Central memory CD8-positive, alpha-beta T cell (primary cell): ENCODE results near the gene PRDM16.

Experiments used
- ATAC-seq: fragments of 150-1000 bp; cut with Tn5 transposase; replicated peaks from 2 replicates; pipeline ENCODE4 v1.10.0; 2022; ENCODE audit warnings: mild to moderate bottlenecking, moderate FRiP score, moderate number of reproducible peaks; ENCODE audit not compliant: poor library complexity, severe bottlenecking; ENCODE audit errors: extremely low read depth
- DNase-seq, 2 donors: peaks; one replicate each; pipeline ENCODE4 v3.0.0; 2021; ENCODE audit warnings: low spot score in 2 of 2
- H3K27ac Mint-ChIP-seq: one replicate; pipeline ENCODE4 v1.8.0; 2022; ENCODE audit warnings: low read depth, mild to moderate bottlenecking, moderate library complexity, mixed read lengths
- H3K27me3 Mint-ChIP-seq: one replicate; pipeline ENCODE4 v1.8.0; 2022; ENCODE audit warnings: mixed read lengths
- H3K36me3 Mint-ChIP-seq: one replicate; pipeline ENCODE4 v1.8.0; 2022; ENCODE audit warnings: mild to moderate bottlenecking, moderate library complexity, mixed read lengths; ENCODE audit not compliant: insufficient read depth
- H3K4me1 Mint-ChIP-seq: one replicate; pipeline ENCODE4 v1.8.0; 2022; ENCODE audit warnings: mixed read lengths
- H3K4me3 Mint-ChIP-seq: one replicate; pipeline ENCODE4 v1.8.0; 2022; ENCODE audit warnings: mild to moderate bottlenecking, moderate library complexity, mixed read lengths
- H3K9me3 Mint-ChIP-seq: one replicate; pipeline ENCODE4 v1.8.0; 2022; ENCODE audit warnings: mixed read lengths

Gene PRDM16

DNA sequence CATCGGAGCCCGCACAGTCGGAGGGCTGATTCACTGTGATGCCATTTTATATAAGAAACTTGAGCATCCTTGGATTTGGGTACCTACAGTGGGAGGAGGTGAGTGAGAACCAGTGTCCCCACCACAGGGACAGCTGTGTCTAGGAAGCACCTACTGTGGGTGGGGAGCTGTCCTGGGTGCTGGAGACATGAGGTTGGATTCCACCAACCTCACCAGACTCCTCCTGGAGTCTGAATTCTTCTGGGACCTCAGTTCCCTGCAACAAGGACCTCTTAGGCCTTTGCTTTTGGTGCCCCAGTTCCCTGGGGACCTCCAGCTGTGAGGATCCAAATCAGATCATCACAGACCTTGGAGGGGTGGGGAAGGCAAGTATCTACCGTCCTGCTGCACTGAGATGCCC lies 188.8 kb downstream of the PRDM16 start:
- DNase-seq (no peak), ATAC-seq (no peak)
- Mint-ChIP-seq H3K27me3 (peaks cover 10% of the 10 kb centered on the region), H3K36me3 (no peaks in the 10 kb centered on the region), H3K4me3 (no peak overlapping the region), H3K27ac (no peak overlapping the region), H3K9me3 (peaks cover 6% of the 10 kb centered on the region), H3K4me1 (no peaks in the 10 kb centered on the region)

DNA sequence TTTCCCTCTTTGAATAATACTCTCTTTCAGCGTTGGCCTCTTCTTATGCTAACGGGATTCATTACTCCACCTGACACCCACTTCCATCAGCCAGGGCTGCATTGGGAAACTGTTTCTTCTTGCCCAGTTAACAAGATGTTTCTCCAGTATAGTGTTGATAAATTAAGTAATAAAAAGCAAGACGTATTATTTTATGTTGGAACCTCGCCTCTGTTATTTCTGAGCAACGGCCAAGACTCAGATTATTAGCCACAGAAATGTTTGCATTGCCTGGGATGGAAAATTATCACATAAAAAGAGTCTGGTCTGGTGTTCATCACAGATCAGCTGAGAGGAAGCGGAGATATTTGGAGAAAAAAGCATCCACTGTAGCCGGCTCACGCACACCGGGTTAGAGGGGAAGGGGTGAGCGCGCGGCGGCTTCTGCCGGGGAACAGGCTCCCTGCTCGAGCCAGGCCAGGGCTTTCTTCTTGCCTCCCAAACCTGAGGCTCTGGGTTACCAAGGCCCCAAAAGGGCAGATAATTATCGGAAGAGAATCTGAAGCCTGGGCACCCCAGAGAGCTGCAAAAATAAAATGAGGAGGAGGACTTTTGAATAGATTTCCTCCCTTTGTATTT lies 189.5 kb downstream of the PRDM16 start:
- ATAC-seq = no peak
- Mint-ChIP-seq H3K27ac (no peak overlapping the region), H3K36me3 (no peaks in the 10 kb centered on the region), H3K27me3 (peaks cover 10% of the 10 kb centered on the region), H3K4me1 (no peaks in the 10 kb centered on the region), H3K4me3 (no peak overlapping the region), H3K9me3 (peaks cover 6% of the 10 kb centered on the region)
- DNase-seq = no peak

DNA sequence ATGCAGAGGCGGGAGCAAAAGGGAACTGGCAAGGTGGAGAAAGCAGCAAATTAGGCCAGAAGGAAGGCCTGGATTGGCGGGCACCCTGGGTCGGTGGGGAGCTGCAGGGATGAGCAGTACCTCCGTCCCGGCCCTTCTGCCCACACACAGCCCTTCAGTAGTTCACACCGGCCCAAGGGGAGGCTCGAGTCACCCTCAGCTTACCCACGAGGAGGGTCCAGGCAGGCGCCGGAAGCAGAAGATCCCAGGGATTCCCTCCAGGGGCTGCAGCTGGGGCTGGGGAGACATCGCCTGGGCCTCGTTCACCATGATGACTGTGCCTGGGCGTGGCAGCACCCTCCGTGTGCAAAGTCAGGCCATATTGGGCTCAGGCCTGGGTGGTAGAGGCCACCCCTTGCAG lies 190.0 kb downstream of the PRDM16 start:
- no peak overlapping the region for H3K27ac Mint-ChIP-seq
- H3K4me3 Mint-ChIP-seq = no peak overlapping the region
- peaks cover 14% of the 10 kb centered on the region for H3K27me3 Mint-ChIP-seq
- no peak for ATAC-seq
- no peaks in the 10 kb centered on the region for H3K36me3 Mint-ChIP-seq
- no peaks in the 10 kb centered on the region for H3K4me1 Mint-ChIP-seq
- DNase-seq = no peak
- H3K9me3 Mint-ChIP-seq = peaks cover 6% of the 10 kb centered on the region

DNA sequence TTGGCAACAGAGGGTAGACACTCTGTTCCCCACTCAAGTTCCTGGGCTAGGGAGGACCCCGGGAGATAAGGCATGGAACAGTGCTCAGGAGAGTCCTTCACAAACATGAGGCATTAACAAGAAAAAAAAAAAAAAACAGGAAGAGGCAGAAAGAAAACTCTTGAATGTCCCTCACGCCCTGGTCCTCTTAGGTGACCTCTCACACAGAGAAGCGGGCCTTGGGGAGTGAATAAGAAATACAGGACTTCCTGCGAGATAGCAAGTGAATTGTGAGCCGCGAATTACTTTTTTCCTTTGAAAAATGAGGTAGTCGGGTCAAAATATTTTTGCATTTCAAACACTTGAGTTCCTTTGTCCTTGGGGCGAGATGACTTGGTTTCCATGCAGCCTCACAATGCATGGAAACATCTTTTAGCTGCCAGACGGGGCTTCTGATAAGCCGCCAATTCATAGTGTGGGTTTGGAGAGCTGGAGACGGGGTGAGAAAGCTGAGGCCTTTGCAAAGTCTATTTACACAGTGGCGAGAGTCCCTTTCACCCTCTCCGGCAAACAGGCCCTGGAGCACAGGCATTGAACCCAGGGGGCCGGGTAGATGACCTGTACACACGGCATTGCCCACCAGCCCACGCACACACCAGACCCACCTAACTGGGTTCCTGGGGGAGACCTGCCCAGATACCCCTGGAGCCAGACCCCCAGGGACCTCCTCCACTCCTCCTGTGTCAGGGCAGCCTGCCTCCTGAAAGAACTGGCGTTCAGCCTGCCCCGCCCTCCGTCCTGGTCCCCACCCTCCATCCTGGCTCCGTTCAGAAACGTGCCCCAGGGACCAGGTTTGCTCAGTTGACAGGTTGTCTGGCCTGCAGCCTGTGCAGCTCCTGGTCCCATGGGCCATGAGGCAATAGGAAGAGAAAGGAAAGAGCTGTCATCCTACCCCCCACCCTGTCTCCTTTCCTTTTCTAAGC lies 192.3 kb downstream of the PRDM16 start:
- ATAC-seq = no peak
- Mint-ChIP-seq H3K36me3 (no peaks in the 10 kb centered on the region), H3K9me3 (peaks cover 6% of the 10 kb centered on the region), H3K27me3 (peaks cover 27% of the 10 kb centered on the region), H3K4me1 (no peaks in the 10 kb centered on the region), H3K27ac (no peak overlapping the region), H3K4me3 (no peak overlapping the region)
- no peak for DNase-seq

DNA sequence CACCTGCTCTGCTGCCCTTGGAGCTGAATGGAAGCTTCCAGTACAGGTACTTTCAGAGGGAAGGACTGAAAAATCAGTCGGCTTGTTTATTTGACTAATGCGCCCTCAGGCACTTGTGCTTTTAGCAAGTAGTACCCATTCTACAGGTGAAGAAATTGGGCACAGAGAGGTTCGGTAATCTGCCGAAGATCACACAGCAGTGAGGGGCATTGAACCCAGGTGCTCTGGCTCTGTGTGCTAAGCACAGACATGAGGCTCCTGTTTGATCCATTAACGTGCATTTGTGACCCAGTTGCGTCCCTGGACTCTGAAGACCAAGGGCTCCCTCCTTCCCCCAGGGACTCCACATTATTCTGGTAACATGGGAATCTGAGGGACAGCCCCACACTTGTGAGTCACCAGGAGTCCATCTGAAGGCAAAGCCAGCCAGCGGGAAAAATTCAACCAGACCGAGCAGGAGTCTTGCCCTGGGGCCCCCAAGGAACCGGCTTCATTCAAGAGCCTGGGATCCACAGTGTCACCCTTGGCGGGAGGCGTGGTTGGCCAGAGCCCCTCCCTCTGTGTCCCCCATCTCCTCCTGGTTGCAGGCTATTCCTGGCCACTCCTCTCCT lies 193.1 kb downstream of the PRDM16 start:
- peaks cover 27% of the 10 kb centered on the region for H3K27me3 Mint-ChIP-seq
- H3K4me1 Mint-ChIP-seq = no peaks in the 10 kb centered on the region
- DNase-seq = no peak
- no peaks in the 10 kb centered on the region for H3K36me3 Mint-ChIP-seq
- no peak overlapping the region for H3K4me3 Mint-ChIP-seq
- H3K9me3 Mint-ChIP-seq = peaks cover 6% of the 10 kb centered on the region
- ATAC-seq = no peak
- no peak overlapping the region for H3K27ac Mint-ChIP-seq

DNA sequence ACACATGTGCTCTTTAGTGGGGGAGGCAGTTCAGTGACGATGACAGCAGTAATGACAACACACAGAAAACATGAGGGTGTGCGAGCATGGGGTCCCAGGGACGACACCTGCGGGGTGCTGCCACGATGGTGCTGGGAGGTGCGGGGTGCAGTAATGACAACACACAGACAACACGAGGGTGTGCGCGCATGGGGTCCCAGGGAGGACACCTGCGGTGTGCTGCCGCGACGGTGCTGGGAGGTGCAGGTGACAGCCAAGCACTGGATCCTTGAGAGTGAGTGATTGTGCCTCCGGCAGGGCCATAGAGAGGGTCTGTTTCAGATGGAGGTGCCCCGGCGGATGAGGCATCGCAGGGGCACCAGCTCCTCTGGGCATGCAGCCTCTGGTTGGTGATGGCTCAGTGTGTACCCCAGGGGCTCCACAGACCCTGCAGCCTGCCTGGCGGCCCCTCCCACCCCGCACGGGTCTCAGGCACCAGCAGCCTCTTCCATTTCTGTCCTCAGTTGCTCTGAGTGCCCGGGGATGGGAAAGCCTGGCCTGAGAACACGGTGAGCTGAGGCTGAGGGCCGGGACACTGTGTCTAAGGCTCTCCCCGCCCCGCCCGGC lies 193.8 kb downstream of the PRDM16 start:
- Mint-ChIP-seq H3K27ac (no peak overlapping the region), H3K36me3 (no peaks in the 10 kb centered on the region), H3K4me3 (no peak overlapping the region), H3K4me1 (no peaks in the 10 kb centered on the region), H3K27me3 (peaks cover 27% of the 10 kb centered on the region), H3K9me3 (peaks cover 6% of the 10 kb centered on the region)
- ATAC-seq (no peak), DNase-seq (no peak)

DNA sequence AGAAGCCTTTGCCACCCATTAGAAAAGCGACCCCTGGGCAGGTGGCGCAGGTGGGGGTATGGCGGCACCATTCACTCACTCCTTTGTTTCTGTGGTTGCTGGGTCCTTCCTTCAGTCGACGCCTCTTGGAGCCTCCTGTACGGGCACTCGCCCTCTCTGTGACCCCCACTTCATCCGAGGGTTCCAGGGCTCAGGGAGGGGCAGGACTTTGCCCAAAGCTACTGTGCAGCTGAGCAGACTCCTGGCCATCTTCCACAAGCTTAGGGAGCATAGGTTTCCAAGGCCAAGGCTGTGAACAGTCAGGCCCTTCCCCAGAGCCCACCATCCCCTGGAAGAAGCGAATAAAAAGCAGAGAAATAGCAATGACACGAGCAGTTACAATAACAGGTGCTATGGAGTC lies 194.8 kb downstream of the PRDM16 start:
- Mint-ChIP-seq H3K36me3 (no peaks in the 10 kb centered on the region), H3K4me1 (no peaks in the 10 kb centered on the region), H3K9me3 (peaks cover 6% of the 10 kb centered on the region), H3K27me3 (peaks cover 18% of the 10 kb centered on the region), H3K4me3 (no peak overlapping the region), H3K27ac (no peak overlapping the region)
- no peak for DNase-seq
- ATAC-seq = no peak

DNA sequence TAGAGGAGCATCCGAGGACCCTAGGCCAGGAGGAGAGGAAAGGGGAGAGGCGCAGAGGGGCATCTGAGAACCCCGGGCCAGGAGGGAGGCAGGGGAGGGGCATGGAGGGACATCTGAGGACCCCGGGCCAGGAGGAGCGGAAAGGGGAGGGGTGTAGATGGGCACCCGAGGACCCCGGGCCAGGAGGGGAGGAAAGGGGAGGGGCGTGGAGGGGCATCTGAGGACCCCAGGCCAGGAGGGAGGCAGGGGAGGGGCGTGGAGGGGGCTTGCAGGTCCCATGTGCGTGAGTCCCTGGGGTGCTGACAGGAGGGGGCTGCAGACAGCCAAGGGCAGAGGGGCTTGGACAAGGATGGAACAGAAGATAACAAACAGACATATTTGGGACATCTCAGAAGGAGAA lies 195.5 kb downstream of the PRDM16 start:
- no peak overlapping the region for H3K4me3 Mint-ChIP-seq

DNA sequence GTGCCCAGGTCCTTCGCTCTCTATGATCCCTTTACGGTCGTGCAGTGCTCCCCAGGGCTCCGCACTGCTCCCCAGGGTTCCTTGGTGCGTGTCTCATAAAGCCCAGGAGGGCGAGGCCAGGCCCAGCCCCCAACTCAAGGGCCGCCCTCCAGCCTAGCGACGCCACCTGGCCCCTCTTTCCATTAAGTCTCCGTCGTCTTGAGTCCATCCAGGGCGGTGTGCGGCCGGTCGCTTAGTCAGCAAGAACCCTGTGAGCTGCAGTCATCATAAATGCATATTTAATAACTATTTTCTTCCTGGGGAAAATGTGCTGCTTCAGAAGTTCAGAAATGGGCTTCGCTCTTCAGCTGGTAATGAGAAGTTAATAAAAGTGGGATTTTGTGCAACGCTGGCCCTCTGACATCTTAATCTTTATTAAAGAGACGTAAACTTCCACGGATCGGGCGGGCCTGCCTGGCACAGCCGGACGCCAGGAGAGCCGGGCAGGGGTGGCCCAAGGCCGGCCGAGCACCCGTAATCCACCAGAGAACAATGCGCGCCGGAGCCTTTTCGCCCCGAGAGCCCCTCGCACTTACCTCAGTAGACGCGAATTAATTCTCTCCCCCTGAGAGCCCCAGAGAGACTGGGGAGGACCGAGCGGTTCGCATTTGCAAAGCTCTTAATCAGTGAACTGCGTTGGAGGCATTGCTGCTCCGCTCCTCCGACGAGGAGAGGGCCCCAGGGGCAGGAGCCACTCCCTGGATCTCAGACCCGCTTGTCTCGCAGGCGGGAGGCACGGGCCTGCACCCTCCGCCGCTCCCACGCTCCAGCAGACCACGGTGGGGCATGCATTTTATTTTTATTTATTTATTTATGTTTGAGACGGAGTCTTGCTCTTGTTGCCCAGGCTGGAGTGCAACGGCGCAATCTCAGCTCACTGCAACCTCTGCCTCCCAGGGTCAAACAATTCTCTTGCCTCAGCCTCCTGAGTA lies 197.1 kb downstream of the PRDM16 start:
- no peak overlapping the region for H3K27ac Mint-ChIP-seq
- ATAC-seq (no peak), DNase-seq (no peak)
- peaks cover 17% of the 10 kb centered on the region for H3K27me3 Mint-ChIP-seq
- no peaks in the 10 kb centered on the region for H3K36me3 Mint-ChIP-seq
- no peak overlapping the region for H3K4me3 Mint-ChIP-seq
- no peaks in the 10 kb centered on the region for H3K4me1 Mint-ChIP-seq
- H3K9me3 Mint-ChIP-seq = no peaks in the 10 kb centered on the region

More for the DNA sequence above, 195.5 kb downstream of the PRDM16 start:
- DNase-seq = no peak
- no peaks in the 10 kb centered on the region for H3K4me1 Mint-ChIP-seq
- H3K36me3 Mint-ChIP-seq = no peaks in the 10 kb centered on the region
- peaks cover 6% of the 10 kb centered on the region for H3K9me3 Mint-ChIP-seq
- ATAC-seq = no peak
- H3K27ac Mint-ChIP-seq = no peak overlapping the region
- peaks cover 17% of the 10 kb centered on the region for H3K27me3 Mint-ChIP-seq

DNA sequence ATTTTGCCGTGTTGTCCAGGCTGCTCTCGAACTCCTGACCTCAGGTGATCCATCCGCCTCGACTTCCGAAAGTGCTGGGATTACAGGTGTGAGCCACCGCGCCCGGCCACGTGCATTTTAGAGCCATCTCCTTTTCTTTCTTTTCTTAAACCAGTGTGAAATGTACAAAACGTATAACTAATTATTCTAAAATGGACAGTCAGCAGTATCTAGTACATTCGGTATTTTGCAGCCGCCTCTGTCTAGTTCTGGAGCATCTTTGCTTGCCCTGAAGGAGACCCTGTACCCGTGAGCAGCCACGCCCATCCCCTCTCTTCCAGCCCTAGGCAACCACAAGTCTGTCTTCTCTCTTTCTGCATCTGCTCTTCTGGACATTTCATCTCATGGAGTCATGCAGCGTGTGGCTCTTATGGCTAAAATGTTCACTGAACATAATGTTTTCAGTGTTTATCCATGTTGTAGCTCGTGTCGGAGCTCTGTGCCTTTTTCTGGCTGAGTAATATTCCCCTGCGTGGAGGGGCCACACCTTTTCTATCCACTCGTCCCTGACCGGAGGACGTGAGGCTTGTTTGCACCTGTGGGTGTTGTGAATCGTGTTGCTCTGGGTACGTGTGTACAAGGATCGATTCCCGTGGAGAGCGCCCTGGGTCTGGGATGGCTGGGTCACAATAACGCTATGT lies 198.0 kb downstream of the PRDM16 start:
- no peaks in the 10 kb centered on the region for H3K4me1 Mint-ChIP-seq
- no peak for ATAC-seq

DNA sequence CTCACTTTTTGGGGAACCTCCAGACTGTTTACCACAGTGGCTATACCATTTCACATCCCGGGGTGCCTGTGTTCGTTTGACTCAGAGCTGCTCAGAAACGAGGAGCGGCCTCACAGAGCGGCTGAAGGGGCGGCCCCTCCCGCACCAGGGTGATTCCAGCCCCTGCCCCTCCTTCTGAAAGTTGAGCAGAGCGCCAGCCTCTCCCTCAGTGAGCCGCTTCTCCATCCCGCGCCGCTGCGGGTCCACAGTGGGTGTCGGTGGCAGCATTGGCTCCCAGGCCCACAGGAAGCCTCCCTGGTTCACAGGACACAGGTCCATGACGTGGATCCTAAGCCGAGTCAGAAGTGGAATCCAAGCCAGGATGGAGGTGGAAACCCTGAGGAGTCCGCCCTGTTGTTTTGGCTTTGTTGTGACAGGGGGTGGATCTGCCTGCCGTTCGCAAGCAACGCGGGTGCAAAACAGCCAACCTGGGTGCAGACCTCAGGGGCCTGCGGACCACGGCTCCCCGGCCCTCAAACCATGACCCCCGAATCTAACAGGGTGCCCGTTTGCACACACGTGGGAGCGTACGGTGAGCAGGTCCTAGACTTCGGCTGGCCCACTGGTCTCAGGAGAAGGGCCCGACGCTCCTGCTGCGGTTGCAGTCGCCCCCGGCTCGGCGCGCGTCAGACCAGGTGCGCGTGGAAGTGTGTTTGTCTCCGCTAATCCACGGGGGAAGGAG lies 198.7 kb downstream of the PRDM16 start:
- H3K27ac Mint-ChIP-seq = no peak overlapping the region
- no peak overlapping the region for H3K4me3 Mint-ChIP-seq
- H3K36me3 Mint-ChIP-seq = no peaks in the 10 kb centered on the region
- no peaks in the 10 kb centered on the region for H3K4me1 Mint-ChIP-seq
- ATAC-seq (no peak), DNase-seq (no peak)
- H3K9me3 Mint-ChIP-seq = no peaks in the 10 kb centered on the region
- peaks cover 17% of the 10 kb centered on the region for H3K27me3 Mint-ChIP-seq

More for the DNA sequence above, 198.0 kb downstream of the PRDM16 start:
- no peaks in the 10 kb centered on the region for H3K9me3 Mint-ChIP-seq
- no peaks in the 10 kb centered on the region for H3K36me3 Mint-ChIP-seq
- DNase-seq = no peak
- H3K27ac Mint-ChIP-seq = no peak overlapping the region
- H3K4me3 Mint-ChIP-seq = no peak overlapping the region
- H3K27me3 Mint-ChIP-seq = peaks cover 17% of the 10 kb centered on the region
